Suprapubic skin (tissue), 4 donors: ENCODE data around the gene MAGEB17. TPM values are rescaled to one million over a fixed set of nuclear protein-coding genes. Genes with fewer than 3 reads are reported as not detected.

ENCODE experiments used
- DNase-seq, 2 donors: peaks; one replicate each; pipeline ENCODE4 v3.0.0-alpha.2; 2019; ENCODE audit warnings: low spot score in 2 of 2
- H3K27ac ChIP-seq: fragments of 200-600 bp; sonication (generic); one replicate; pipeline ENCODE4 v1.5.1; 2019
- H3K27me3 ChIP-seq: fragments of 200-600 bp; sonication (generic); one replicate; pipeline ENCODE4 v1.5.1; 2019
- H3K36me3 ChIP-seq: fragments of 200-600 bp; sonication (generic); one replicate; pipeline ENCODE4 v1.5.1; 2019
- H3K4me1 ChIP-seq: fragments of 200-600 bp; sonication (generic); one replicate; pipeline ENCODE4 v1.5.1; 2019
- H3K4me3 ChIP-seq: fragments of 200-600 bp; sonication (generic); one replicate; pipeline ENCODE4 v1.5.1; 2019; ENCODE audit warnings: mild to moderate bottlenecking
- H3K9me3 ChIP-seq: fragments of 200-600 bp; sonication (generic); one replicate; pipeline ENCODE4 v1.5.1; 2019
- EP300 ChIP-seq: sonication (generic); formaldehyde crosslinking; IDR thresholded peaks from one replicate; pipeline ENCODE4 v1.6.1; 2017; ENCODE audit warnings: antibody characterized with exemption
- POLR2A ChIP-seq, 2 donors: fragments of 450-650 bp; IDR thresholded peaks; one replicate each; pipeline ENCODE4 v1.6.1; 2017; ENCODE audit warnings: antibody characterized with exemption in 2 of 2, mild to moderate bottlenecking in 2 of 2, moderate library complexity in 2 of 2
- POLR2AphosphoS5 ChIP-seq, 3 donors: sonication (generic); formaldehyde crosslinking; IDR thresholded peaks; one replicate each; pipeline ENCODE4 v1.6.1; 2017; ENCODE audit warnings: antibody characterized with exemption in 3 of 3
- WGBS: methylation state at CpG from one replicate; pipeline ENCODE4 v1.1.5; 2018; 5-methylcytosine and 5-hydroxymethylcytosine counted together
- total RNA-seq, 4 donors: library from RNA; depleted of rRNA; stranded (reverse); fragments of >200 nt; gene quantifications; one replicate each; pipeline ENCODE4 v1.1.0, GENCODE V29; 2016
- TF ChIP-seq, protein P1 (sequence below), 2 donors: fragments of 200-600 bp in 1 of 2; fragments of 450-650 bp in 1 of 2; sonication (generic) in 1 of 2; IDR thresholded peaks; one replicate each; pipeline ENCODE4 v1.5.1; 2016 to 2019; ENCODE audit warnings: antibody characterized with exemption in 2 of 2, mild to moderate bottlenecking in 1 of 2, moderate library complexity in 1 of 2

The MAGEB17 gene
- total RNA-seq, 4 donors from 2014 or later = not detected

DNA sequence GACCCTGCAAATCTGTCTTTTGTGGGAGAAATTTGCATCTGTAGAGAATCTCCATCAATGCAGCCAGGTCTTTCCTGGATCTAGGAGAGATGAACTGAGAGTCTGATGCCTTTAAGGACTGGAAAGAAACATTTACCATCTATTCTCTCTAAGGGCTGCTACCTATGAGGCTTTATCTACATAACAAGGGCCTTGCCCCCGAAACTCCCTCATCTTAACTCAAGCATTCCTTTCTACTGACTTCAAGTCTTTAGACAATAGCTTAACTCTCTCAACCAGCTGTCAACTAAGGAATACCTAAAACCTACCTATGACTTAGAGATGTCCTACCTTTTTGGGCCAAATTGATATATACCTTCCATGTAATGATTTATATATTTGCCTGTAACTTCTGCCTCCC, 32.1 kb downstream of the MAGEB17 start:
- WGBS = 30% methylated on average over 1 of the region's 1 CpG
- no peak for DNase-seq

DNA sequence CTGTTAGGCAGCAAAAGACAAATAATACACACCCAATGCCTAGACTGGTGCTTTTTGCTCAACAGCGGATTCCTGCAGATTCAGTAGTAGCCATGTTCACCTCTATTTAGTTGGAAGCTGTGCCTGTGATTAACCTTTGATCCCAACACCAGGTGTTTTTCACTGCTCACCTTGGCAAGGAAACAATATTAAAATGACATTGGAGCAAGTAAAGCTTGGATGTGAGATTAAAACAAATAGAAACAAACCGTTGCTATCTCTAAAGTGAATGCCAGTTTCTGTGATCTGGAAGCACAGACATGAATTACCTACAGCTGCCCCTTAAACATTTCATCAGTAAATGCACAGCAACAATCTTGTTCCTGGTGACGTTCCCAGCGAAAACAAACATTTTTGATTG, 35.7 kb downstream of the MAGEB17 start:
- no peaks in the 10 kb centered on the region for H3K27me3 ChIP-seq
- no peak overlapping the region for H3K27ac ChIP-seq
- TF ChIP-seq POLR2AphosphoS5 (IDR thresholded peaks at IDR 0.05) (no peak), EP300 (no peak), POLR2A (IDR thresholded peaks at IDR 0.05) (no peak)
- TF ChIP-seq, protein P1, sequence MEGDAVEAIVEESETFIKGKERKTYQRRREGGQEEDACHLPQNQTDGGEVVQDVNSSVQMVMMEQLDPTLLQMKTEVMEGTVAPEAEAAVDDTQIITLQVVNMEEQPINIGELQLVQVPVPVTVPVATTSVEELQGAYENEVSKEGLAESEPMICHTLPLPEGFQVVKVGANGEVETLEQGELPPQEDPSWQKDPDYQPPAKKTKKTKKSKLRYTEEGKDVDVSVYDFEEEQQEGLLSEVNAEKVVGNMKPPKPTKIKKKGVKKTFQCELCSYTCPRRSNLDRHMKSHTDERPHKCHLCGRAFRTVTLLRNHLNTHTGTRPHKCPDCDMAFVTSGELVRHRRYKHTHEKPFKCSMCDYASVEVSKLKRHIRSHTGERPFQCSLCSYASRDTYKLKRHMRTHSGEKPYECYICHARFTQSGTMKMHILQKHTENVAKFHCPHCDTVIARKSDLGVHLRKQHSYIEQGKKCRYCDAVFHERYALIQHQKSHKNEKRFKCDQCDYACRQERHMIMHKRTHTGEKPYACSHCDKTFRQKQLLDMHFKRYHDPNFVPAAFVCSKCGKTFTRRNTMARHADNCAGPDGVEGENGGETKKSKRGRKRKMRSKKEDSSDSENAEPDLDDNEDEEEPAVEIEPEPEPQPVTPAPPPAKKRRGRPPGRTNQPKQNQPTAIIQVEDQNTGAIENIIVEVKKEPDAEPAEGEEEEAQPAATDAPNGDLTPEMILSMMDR (IDR thresholded peaks at IDR 0.05) = no peak
- H3K4me3 ChIP-seq = no peak overlapping the region
- no peaks in the 10 kb centered on the region for H3K36me3 ChIP-seq
- DNase-seq = no peak
- no peaks in the 10 kb centered on the region for H3K9me3 ChIP-seq
- H3K4me1 ChIP-seq = no peaks in the 10 kb centered on the region
- WGBS = 89% methylated on average over 4 of the region's 4 CpGs

More for the DNA sequence above, 32.1 kb downstream of the MAGEB17 start:
- Histone ChIP-seq H3K27me3 (no peaks in the 10 kb centered on the region), H3K9me3 (no peaks in the 10 kb centered on the region), H3K36me3 (no peaks in the 10 kb centered on the region), H3K27ac (no peak overlapping the region), H3K4me3 (no peak overlapping the region), H3K4me1 (no peaks in the 10 kb centered on the region)
- no peak for TF ChIP-seq POLR2AphosphoS5 (IDR thresholded peaks at IDR 0.05)

DNA sequence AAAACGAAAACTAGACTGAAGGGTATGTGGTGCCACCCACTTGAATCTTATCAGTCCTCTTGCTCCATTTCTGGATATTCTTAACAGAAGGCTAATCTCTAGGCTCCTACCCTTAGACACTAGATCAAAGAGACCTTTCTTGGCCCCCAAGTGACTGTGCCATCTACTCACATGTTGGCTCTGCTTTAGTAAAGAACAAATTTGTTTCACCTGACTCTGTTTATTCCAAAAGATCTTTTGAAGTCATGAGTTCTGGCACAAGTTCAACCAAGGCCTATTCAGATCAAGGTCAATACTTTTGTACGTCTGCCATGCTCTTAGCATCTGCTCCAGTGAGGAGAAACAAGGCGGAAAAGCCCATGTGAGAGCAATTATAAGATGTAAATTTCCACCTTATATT, 37.3 kb downstream of the MAGEB17 start:
- no peaks in the 10 kb centered on the region for H3K27me3 ChIP-seq
- 80% methylated on average over 3 of the region's 3 CpGs for WGBS
- no peak overlapping the region for H3K4me3 ChIP-seq
- no peaks in the 10 kb centered on the region for H3K36me3 ChIP-seq
- DNase-seq = no peak
- no peaks in the 10 kb centered on the region for H3K4me1 ChIP-seq
- TF ChIP-seq, protein P1 (IDR thresholded peaks at IDR 0.05) = no peak
- TF ChIP-seq POLR2A (IDR thresholded peaks at IDR 0.05) (no peak), EP300 (no peak), POLR2AphosphoS5 (IDR thresholded peaks at IDR 0.05) (no peak)
- H3K9me3 ChIP-seq = no peaks in the 10 kb centered on the region
- no peak overlapping the region for H3K27ac ChIP-seq

DNA sequence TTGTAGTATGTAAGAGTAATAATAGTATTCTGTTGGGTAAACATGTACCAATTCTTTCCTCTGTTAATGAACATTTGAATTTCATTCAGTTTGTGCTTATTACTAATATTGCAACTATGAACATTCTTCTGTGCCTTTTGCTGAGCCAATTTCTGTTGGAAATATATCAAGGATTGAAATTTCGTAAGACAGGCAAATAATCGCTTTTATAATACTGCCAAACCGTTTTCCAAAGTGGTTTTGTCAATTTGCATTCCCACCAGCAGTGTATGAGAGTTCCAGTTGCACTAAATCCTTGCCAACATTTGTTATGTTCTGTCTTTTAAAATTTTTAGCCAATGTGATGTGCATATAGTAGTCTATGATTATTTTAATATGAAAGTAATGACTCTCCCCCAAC, 38.6 kb downstream of the MAGEB17 start:
- TF ChIP-seq, protein P1 (IDR thresholded peaks at IDR 0.05) = no peak
- no peak for TF ChIP-seq POLR2A (IDR thresholded peaks at IDR 0.05)
- no peak for TF ChIP-seq EP300
- no peak for TF ChIP-seq POLR2AphosphoS5 (IDR thresholded peaks at IDR 0.05)
- WGBS = 57% methylated on average over 3 of the region's 3 CpGs

DNA sequence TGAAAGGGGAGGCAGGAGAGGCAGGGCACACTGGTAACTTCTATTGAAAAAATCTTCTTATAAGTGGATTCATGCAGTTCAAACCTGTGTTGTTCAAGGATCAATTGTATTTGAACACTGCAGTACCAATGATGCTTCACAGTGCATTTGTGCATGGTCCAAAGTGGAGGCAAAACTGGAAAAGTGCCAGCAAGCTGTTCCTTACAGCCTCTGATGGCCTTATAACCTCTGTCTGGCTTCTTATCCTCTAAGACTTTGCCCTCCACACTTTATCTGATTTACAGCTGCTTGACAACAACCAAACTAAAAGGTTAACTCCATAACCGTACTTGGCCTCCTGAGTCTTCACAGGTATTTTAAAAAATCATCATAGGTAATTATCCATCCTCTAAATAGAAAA, 40.4 kb downstream of the MAGEB17 start:
- Histone ChIP-seq H3K4me1 (no peaks in the 10 kb centered on the region), H3K27ac (no peak overlapping the region), H3K9me3 (no peaks in the 10 kb centered on the region), H3K4me3 (no peak overlapping the region), H3K36me3 (no peaks in the 10 kb centered on the region), H3K27me3 (no peaks in the 10 kb centered on the region)
- 67% methylated on average over 1 of the region's 1 CpG for WGBS
- DNase-seq = no peak
- TF ChIP-seq POLR2AphosphoS5 (IDR thresholded peaks at IDR 0.05) (no peak), POLR2A (IDR thresholded peaks at IDR 0.05) (no peak)
- TF ChIP-seq, protein P1 (IDR thresholded peaks at IDR 0.05) = no peak

More for the DNA sequence above, 38.6 kb downstream of the MAGEB17 start:
- Histone ChIP-seq H3K4me1 (no peaks in the 10 kb centered on the region), H3K4me3 (no peak overlapping the region), H3K27me3 (no peaks in the 10 kb centered on the region), H3K27ac (no peak overlapping the region), H3K9me3 (no peaks in the 10 kb centered on the region), H3K36me3 (no peaks in the 10 kb centered on the region)
- no peak for DNase-seq

DNA sequence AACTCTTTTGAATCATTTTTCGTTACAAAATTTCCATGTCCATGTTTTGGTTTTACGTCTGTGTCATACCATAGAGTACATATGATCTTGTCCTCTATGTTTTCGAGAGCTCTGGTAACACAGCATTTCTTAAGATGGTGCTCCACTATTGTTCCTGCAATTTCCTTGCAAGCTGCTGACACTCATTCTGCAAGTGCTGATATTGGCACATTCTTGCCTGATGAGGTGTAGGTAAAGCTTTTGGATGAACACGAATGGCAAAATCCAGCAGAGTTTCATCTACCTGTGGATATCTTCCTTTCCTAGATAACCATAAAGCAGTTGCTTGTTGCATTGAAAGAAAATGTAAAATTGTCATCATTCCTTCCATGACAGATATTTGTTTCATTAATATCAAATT, 41.3 kb downstream of the MAGEB17 start:
- no peak overlapping the region for H3K27ac ChIP-seq
- H3K4me1 ChIP-seq = no peaks in the 10 kb centered on the region
- H3K36me3 ChIP-seq = no peaks in the 10 kb centered on the region
- no peaks in the 10 kb centered on the region for H3K9me3 ChIP-seq
- DNase-seq = no peak
- H3K4me3 ChIP-seq = no peak overlapping the region
- H3K27me3 ChIP-seq = no peaks in the 10 kb centered on the region
- WGBS = 82% methylated on average over 4 of the region's 4 CpGs
- no peak for TF ChIP-seq POLR2A (IDR thresholded peaks at IDR 0.05)
- TF ChIP-seq, protein P1 (IDR thresholded peaks at IDR 0.05) = no peak
- TF ChIP-seq EP300 = no peak
- TF ChIP-seq POLR2AphosphoS5 (IDR thresholded peaks at IDR 0.05) = no peak
